IPS DF 19.7 (cell line): Measurements from ENCODE around the gene SLCO4A1.
"Not testable (repeated sequence)": the region's sequence is repeated elsewhere in the genome, so short reads cannot be mapped to it uniquely, and the experiment has no call there.

Source experiments
- DNase-seq: peaks from one replicate; pipeline ENCODE4 v3.0.0-alpha.2; 2013; ENCODE audit warnings: low read depth, low spot score

Gene SLCO4A1

GRCh38 chr20:62666736-62667529 is 24.6 kb downstream of the SLCO4A1 start:
- no peak for DNase-seq

GRCh38 chr20:62667530-62668440 is 25.5 kb downstream of the SLCO4A1 start:
- DNase-seq, result no peak

GRCh38 chr20:62668441-62669027 is 26.2 kb downstream of the SLCO4A1 start:
- no peak for DNase-seq

- no peak for DNase-seq
Observed at GRCh38 chr20:62669249-62669648, 26.9 kb downstream of the SLCO4A1 start.

GRCh38 chr20:62670156-62670555 is 27.9 kb downstream of the SLCO4A1 start:
- DNase-seq, result no peak

GRCh38 chr20:62670998-62671397 is 28.7 kb downstream of the SLCO4A1 start:
- no peak for DNase-seq

- DNase-seq, result no peak
Observed at GRCh38 chr20:62671765-62672164, 29.5 kb downstream of the SLCO4A1 start.

- no peak for DNase-seq
Observed at GRCh38 chr20:62674370-62674769, 32.1 kb downstream of the SLCO4A1 start.

- no peak for DNase-seq
Observed at GRCh38 chr20:62675156-62675876, 33.0 kb downstream of the SLCO4A1 start.

- no peak for DNase-seq
Observed at GRCh38 chr20:62675877-62676260, 33.6 kb downstream of the SLCO4A1 start.

GRCh38 chr20:62676976-62677375 is 34.7 kb downstream of the SLCO4A1 start:
- no peak for DNase-seq

GRCh38 chr20:62677678-62678077 is 35.4 kb downstream of the SLCO4A1 start:
- no peak for DNase-seq

GRCh38 chr20:62678553-62678952 is 36.2 kb downstream of the SLCO4A1 start:
- no peak for DNase-seq

GRCh38 chr20:62679978-62680589 is 37.8 kb downstream of the SLCO4A1 start:
- DNase-seq, result no peak

- no peak for DNase-seq
Observed at GRCh38 chr20:62682912-62683517, 40.7 kb downstream of the SLCO4A1 start.

GRCh38 chr20:62683660-62684322 is 41.5 kb downstream of the SLCO4A1 start:
- not testable (repeated sequence) for DNase-seq

GRCh38 chr20:62684981-62685380 is 42.7 kb downstream of the SLCO4A1 start:
- no peak for DNase-seq

GRCh38 chr20:62685781-62686555 is 43.7 kb downstream of the SLCO4A1 start:
- DNase-seq, result no peak
